NCI-H774 (cell line): ENCODE results near the gene TBKBP1.

Source experiments
- DNase-seq: peaks from one replicate; lab custom pipeline; 2025; lab: John Stamatoyannopoulos, UW

The TBKBP1 gene

DNA sequence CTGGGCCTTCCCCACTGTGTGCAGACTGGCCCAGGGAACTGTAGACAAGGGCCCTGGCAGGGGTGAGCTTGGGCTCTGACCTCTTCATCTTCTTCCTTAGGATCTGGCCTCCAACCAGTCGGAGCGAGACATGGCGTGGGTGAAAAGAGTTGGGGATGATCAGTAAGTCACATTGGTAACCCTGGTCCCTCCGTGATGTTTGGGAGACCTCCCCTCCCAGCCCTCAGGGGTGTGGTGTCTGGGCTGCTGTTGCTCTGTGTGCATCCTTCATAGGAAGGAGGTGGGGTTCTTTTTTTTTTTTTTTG lies 5.5 kb downstream of the TBKBP1 start:
- no peak for DNase-seq

DNA sequence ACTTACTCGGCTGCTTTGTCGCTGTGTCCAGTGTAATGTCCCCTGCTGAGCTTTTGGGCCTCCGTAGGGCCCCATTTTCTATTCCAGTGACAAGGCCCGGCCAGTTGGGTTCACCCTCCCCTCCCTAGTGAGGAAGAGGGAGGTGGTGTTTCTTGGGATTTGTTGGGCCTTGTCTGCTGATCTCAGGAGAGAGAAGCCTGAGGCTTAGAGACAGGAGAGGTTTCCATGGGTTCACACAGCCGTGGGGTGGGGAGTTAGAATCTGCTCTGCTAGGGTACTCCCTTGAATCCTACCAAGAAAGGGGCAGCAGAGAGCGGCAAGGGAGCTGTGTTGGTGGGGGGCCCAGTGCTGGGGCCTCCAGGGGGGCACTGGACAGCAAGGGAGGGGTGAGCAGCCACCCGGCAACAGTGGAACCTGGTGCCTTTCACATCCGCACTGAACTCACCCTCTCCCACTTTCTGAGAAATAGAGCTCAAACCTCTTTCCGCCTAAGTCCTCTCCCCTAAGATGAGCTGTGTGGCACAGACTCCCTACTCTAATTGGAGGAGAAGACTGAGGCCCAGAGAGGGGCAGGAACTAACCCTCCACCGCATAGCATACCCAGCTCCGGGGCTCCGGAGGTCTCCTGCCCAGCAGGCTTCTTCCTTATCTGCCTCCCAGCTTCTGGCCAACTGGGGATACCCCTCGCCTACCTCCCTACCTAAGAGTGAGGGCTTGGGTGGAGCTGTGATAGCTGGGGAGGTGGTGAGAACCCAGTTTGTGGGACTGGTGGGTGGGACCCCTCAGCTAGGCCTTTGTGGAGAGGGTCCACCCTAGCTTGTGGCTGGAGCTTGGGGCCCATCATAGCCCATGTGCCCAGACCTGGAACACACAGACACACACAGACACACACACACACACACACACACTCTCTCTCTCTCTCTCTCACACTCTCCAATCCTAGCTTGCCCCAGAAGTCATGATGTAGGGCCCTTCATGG lies 6.8 kb downstream of the TBKBP1 start:
- no peak for DNase-seq

DNA sequence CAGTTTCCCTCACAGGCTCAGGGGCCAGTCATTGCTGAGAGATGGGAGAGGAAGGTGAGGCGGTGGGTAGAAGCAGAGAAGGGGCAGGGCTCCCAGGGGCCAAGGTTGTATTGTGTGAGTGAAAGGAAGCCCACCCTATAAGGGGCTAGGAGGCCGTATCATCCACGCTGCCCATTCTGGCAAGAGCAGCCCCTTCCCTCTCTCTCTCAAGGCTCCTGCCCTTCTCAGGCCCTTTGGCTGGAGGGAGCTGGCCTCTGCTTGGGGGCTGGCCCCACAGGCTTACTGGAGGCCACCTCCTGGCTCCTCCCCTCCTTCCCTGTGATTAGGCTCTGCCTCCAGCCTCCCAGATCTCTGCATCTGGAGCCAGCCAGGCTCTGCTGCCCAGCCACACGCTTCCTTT lies 7.6 kb downstream of the TBKBP1 start:
- no peak for DNase-seq

DNA sequence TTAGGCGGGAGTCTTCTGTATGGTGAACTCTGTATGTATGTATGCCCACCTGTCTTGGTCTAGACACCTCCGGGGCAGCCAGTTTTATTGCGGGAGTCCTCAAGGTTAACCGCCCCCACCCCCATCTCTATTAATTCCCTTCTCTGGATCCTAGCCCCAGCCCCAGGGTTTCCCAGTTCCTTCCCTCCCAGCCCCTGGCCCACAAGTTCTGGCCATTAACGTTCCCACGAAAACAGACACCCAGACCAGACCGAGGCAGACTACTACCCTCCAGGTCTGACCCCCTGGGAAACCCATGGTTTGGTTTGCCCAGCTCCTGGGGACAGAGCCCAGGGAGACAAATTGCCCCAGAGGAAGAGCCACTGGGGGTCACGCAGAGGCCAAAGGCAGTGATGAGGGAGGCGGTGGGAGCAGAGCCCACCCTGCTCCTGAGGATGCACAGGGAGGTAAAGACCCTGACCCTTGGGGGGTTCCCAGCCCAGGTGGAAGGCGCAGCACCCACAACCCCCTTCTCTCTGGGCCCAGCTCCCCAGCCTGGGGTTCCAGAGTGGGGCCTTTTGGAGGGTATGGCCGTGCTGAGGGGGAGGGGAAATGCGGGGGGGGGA lies 8.5 kb downstream of the TBKBP1 start:
- no peak for DNase-seq

DNA sequence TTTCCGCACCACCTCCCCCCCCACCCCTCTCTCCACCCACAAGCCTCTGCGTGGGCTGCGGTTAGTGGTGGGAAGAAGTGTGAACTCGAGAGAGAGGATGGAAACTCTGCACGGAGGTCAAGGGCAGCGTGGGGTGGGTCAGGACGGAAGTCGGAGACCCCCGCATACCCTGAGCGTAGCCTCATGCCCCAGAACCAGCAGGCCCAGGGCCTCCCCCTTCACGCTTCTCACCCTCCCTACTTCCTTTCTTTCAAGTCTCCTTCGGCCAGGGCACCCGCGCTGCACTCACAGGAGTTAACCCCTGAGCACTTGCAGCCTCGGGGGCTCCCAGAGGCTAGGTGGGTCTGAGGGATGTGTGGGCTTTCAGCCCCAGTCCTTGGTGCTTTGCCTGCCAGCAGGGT lies 9.2 kb downstream of the TBKBP1 start:
- no peak for DNase-seq

DNA sequence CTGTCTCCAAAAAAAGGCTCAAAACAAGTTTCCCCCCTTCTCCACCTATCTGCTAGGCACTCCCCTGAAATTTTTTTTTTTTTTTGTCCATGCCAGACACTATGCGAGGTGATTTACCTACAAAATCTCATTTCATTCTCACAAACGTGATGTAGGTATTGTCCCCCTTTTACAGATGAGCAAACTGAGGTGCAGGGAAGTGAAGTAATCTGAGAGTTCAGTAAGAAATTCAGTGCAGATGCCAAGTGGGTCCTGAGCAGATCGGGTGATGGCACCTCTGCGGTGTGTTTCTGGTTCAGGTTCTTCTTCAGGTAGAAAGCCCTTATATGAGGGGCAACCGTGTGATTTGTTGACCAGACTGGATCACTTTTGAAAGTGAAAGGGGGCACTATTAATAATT lies 9.7 kb downstream of the TBKBP1 start:
- DNase-seq = no peak

- DNase-seq = no peak
Observed at GRCh38 chr17:47704116-47704515, 10.2 kb downstream of the TBKBP1 start.

- DNase-seq = no peak
Observed at GRCh38 chr17:47704736-47705135, 10.8 kb downstream of the TBKBP1 start.

DNA sequence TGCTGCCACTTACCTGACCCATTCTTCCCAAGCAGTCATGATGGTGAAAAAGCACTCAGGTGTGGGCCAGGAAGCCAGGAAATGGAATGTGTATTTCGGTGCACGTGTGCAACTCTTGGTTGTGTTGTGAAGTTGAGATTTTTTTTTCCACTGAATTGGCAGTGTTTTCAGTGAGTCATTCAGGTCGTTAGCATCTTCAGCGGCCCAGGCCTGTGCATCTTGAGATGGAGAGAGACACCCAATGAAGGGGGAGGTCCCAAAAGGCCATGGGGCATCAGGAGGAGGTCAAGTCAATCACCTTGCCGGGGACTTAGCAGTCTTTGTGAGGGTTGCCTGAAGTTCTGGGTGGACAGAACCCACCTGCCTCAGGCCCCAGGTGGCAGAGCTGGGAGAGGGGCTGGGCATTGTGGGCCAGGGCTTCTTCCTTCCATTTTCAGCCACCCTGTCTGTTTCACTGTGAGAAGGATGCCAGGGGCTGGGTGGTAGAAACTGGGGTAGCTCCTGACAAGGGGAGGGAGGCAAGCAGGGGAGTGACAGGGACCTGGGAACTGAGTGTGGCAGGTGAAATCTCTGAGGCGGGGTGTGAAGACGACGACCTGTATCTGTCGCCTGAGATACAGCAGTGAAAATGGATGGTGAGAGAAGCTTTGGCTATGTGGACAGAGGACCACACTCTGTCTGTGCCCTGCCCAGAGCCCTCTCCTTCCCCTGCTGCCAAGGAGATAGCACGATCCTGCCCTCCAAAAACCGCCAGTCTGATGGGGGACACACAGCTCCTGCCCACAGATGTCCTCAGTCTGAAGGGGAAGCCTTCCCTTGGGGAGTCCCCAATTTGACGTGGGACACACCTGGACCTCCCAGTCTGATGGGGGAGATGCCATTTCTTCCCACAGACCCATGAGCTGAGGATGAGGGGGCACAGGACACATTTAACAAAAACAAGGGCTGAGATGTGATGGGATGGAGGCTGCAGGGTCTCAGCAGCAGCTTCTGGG lies 11.9 kb downstream of the TBKBP1 start:
- no peak for DNase-seq

DNA sequence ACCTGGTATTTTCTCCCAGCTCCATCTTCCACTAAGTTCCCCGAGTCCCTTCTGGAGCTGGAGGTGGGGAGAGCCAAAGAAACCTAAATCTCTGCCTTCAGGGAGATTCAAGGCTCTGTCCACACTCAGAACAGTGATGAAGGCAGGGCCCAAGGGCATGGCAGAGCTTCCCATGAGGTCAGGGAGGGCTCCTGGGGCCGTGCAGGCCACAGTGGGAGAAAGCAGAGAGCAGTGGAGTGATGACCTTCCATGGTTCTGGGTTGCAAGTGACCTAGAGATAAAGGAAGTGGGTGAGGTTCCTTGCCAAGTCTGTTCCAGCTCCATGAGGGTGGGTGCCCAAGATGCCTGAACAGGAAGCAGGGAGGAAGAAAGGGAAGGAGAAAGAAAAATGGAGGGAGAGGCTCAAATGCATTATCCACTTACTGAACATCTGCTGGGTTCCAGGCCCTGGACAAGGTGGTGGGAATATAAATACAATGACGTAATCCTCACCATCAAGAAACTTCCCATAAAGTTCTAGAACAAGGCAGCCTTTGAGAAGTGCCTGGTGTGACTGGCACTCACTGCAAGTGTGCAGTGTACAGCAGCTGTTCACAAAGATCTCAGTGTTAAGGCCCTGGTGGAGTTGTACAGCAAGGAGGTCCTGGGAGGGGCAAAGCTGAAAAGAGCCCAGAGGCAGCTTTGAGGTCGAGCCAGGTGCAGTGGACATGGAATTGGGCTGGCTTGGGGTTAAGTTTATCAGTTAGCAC lies 13.3 kb downstream of the TBKBP1 start:
- DNase-seq = no peak

DNA sequence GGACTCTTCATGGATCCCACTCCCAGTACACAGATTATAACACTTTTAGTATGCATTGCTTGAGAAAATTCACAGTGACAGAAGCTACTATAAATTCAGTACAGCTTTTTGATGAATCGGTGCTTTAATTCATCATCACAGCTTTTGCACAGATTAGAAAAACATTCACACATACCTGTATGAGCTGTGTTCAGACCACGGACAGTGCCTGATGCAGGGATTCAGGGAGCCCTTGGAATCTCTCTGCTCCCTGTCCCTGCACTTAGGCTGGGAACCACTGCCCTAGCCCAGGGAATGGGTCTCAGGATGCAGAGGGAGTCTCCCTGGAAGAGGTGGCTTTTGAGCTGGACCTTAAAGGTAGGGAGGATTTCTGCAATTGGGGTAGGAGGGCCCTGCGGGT lies 13.9 kb downstream of the TBKBP1 start:
- no peak for DNase-seq

- no peak for DNase-seq
Observed at GRCh38 chr17:47708312-47708863, 14.4 kb downstream of the TBKBP1 start.

DNA sequence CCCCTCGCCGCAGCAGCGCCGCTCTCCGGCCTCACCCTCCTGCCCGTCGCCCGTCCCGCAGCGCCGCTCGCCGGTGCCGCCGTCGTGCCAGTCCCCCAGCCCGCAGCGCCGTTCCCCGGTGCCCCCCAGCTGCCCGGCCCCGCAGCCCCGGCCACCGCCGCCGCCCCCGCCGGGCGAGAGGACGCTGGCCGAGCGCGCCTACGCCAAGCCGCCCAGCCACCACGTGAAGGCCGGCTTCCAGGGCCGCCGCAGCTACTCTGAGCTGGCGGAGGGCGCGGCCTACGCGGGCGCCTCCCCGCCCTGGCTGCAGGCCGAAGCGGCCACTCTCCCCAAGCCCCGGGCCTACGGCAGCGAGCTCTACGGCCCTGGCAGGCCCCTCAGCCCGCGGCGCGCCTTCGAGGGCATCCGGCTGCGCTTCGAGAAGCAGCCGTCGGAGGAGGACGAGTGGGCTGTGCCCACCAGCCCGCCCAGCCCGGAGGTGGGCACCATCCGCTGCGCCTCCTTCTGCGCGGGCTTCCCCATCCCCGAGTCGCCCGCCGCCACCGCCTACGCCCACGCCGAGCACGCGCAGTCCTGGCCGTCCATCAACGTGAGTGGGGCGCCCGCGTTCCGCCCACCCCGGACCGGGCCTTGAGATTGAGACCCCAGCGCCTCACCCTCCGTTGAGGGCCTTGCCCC lies 15.0 kb downstream of the TBKBP1 start:
- no peak for DNase-seq

DNA sequence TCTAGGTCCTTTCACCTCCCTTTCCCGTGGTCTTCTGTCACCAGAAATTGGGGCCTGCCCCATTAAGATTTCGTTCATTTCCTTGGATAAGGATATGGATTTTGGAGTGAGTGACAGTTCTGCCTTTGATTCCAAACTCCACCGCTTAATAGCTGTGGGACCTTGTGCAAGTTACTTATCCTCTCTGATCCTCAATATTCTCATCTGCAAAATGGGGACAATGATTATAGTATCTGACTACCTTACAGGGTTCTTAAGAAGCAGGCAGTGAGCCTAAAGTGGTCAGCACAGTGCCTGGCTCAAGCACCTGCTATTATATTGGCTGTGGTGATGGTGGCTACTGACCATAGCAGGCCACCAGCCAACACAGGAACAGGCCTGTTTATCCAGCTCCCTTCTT lies 15.6 kb downstream of the TBKBP1 start:
- DNase-seq = no peak

- DNase-seq = no peak
Observed at GRCh38 chr17:47711366-47712099, 17.6 kb downstream of the TBKBP1 start.

DNA sequence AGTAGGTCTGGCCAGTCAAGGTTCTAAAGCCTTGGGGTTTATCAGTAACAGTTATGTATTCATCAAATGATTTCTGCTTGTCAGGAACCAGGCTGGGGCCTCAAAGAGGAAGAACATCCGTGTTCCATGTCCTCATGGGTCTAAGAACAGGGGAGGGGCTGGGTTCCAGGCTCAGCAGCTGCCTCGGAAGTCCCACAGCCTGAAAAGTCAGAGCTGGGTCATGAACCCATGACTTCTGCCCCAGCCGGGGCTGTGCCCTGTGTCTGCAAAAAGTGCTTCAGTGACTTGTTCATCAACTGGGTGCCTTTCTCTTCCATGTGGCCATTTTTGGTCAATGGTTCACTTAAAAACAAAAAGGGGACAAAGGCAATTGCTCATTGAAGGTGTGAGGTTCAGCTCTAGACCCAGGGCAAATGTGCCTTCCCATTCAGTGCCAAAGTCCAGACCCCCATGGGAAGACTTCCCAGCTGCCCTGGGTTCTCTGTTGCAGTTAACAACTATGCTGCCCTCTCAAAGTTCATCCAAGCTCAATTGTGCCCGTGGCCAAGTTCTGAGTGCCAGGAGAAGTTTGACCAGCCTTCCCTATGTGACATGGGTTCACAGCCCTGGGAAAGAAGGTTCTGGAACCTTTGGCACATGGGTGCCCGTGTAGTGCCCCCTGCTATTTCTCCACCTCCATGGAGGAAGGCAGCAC lies 18.5 kb downstream of the TBKBP1 start:
- DNase-seq = no peak

DNA sequence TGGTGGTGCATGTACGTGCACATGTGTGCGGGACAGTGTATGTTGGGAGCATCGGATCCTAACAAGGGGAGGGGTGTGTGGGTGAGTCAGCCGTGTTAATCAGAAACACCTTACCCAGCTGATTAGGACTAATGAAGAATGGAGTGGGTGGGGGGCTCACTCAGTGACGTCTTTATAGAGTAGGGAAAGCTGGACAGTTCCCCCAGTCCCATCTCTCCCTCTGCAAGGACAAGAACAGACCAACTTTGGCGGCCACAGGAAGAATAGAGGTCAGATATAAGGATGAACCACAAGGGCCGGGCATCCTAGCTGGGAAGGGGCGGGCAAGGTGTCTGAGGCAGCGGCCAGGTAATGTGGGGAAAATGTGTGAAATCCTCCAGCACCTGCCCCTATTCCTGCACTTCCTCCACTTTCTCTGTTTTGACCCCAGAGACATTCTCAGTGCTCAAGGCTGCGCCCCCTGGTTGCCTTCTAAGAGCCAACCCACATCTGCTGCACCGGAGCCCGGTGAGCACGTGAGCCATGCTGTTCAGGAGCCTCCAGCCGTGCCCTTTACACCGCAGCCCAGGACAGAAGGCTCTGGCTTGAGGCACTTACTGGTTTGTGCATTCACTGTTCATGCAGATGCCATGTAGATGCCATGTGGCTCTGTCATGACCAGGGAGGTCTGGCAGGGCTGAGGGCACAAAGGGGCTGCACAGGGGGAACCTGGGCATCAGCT lies 20.2 kb downstream of the TBKBP1 start:
- DNase-seq = no peak

DNA sequence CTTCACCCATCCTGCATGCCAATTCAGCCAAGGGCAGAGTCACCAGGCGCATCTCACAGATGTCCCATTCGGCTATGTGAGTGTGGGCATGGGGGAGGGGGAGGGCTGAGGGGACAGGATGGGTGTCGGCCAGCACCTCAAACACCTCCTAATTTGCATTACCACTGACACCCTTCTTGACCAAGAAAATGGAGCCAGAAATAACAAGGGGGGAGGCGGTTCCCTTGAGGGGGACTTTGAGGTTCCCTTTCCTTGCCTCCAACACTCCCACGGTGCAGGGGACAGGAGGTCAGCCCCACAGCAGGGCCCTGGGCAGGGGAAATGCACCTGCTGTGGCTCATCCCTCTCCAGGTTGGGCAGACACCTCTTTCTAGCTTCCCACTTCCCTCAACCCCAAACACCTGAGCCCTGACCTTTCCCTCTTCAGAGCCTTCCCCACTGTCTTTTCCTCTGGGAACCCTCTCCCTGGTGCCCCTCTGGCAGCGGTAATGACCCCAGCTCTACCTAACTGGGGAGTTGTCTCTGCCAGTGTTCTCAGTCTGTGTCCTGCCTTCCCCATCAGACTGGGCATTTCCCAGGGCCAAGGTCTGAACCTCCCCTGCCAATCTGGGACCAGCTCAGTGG lies 20.9 kb downstream of the TBKBP1 start:
- DNase-seq = no peak
